ENCODE results near the gene TMEM125.

The TMEM125 gene

GRCh38 chr1:43269627-43270375 is at the start of gene TMEM125:
TMEM125 (plus strand) TSS chr1:43269983; CDS start chr1:43272723, 2,740 bp downstream.
- FAIRE-seq (no peak), DNase-seq (ENCODE audit: insufficient read length, low spot score) (no peak)
- no peak for TF ChIP-seq POLR2A (IDR thresholded peaks at IDR 0.05; ENCODE audit: low read depth, low read length)

- FAIRE-seq (no peak), DNase-seq (ENCODE audit: insufficient read length, low spot score) (no peak)
- no peak for TF ChIP-seq POLR2A (IDR thresholded peaks at IDR 0.05; ENCODE audit: low read depth, low read length)
Observed at GRCh38 chr1:43220905-43221778, 48.6 kb upstream of the TMEM125 start.

GRCh38 chr1:43221797-43222196 is 48.0 kb upstream of the TMEM125 start:
- FAIRE-seq (no peak), DNase-seq (ENCODE audit: insufficient read length, low spot score) (no peak)
- no peak for TF ChIP-seq POLR2A (IDR thresholded peaks at IDR 0.05; ENCODE audit: low read depth, low read length)

- no peak for FAIRE-seq
Observed at GRCh38 chr1:43222879-43223278, 46.9 kb upstream of the TMEM125 start.

GRCh38 chr1:43225168-43225567 is 44.6 kb upstream of the TMEM125 start:
- no peak for DNase-seq (ENCODE audit: insufficient read length, low spot score)
- FAIRE-seq, result no peak
- no peak for TF ChIP-seq POLR2A (IDR thresholded peaks at IDR 0.05; ENCODE audit: low read depth, low read length)

More at GRCh38 chr1:43222879-43223278, 46.9 kb upstream of the TMEM125 start:
- TF ChIP-seq POLR2A (IDR thresholded peaks at IDR 0.05; ENCODE audit: low read depth, low read length), result no peak
- no peak for DNase-seq (ENCODE audit: insufficient read length, low spot score)

GRCh38 chr1:43227143-43227764 is 42.5 kb upstream of the TMEM125 start:
- FAIRE-seq (peak; percentile 69), DNase-seq (ENCODE audit: insufficient read length, low spot score) (peak; percentile 50)
- TF ChIP-seq POLR2A (IDR thresholded peaks at IDR 0.05; ENCODE audit: low read depth, low read length), result no peak

GRCh38 chr1:43229826-43230780 is 39.7 kb upstream of the TMEM125 start:
- FAIRE-seq, result no peak
- DNase-seq (ENCODE audit: insufficient read length, low spot score), result no peak
- TF ChIP-seq POLR2A (IDR thresholded peaks at IDR 0.05; ENCODE audit: low read depth, low read length), result no peak

- no peak for TF ChIP-seq POLR2A (IDR thresholded peaks at IDR 0.05; ENCODE audit: low read depth, low read length)
- FAIRE-seq (peak; percentile 76), DNase-seq (ENCODE audit: insufficient read length, low spot score) (peak; percentile 60)
Observed at GRCh38 chr1:43232074-43232473, 37.7 kb upstream of the TMEM125 start.

- no peak for TF ChIP-seq POLR2A (IDR thresholded peaks at IDR 0.05; ENCODE audit: low read depth, low read length)
- DNase-seq (ENCODE audit: insufficient read length, low spot score) (no peak), FAIRE-seq (no peak)
Observed at GRCh38 chr1:43232482-43232881, 37.3 kb upstream of the TMEM125 start.

GRCh38 chr1:43233631-43234030 is 36.2 kb upstream of the TMEM125 start:
- DNase-seq (ENCODE audit: insufficient read length, low spot score) (no peak), FAIRE-seq (no peak)
- no peak for TF ChIP-seq POLR2A (IDR thresholded peaks at IDR 0.05; ENCODE audit: low read depth, low read length)

- DNase-seq (ENCODE audit: insufficient read length, low spot score), result no peak
- TF ChIP-seq POLR2A (IDR thresholded peaks at IDR 0.05; ENCODE audit: low read depth, low read length), result no peak
- FAIRE-seq, result no peak
Observed at GRCh38 chr1:43234267-43234666, 35.5 kb upstream of the TMEM125 start.

GRCh38 chr1:43235040-43235439 is 34.7 kb upstream of the TMEM125 start:
- DNase-seq (ENCODE audit: insufficient read length, low spot score) (no peak), FAIRE-seq (no peak)
- no peak for TF ChIP-seq POLR2A (IDR thresholded peaks at IDR 0.05; ENCODE audit: low read depth, low read length)

GRCh38 chr1:43235451-43236121 is 34.2 kb upstream of the TMEM125 start:
- DNase-seq (ENCODE audit: insufficient read length, low spot score) (no peak), FAIRE-seq (no peak)
- no peak for TF ChIP-seq POLR2A (IDR thresholded peaks at IDR 0.05; ENCODE audit: low read depth, low read length)

Measured in H54 (cell line).